Measurements from ENCODE around the gene ZWILCH. TPM values are rescaled to one million over a fixed set of nuclear protein-coding genes. Genes with fewer than 3 reads are reported as not detected.

ZWILCH gene
- total RNA-seq, 4 donors from 2014 or later = 2.9 to 6.0 (median 4.5) TPM

GRCh38 chr15:66564136-66565041, 59.3 kb downstream of the ZWILCH start:
- no peak for TF ChIP-seq CTCF (IDR thresholded peaks at IDR 0.05; ENCODE audit: low read depth)

- no peak for TF ChIP-seq CTCF (IDR thresholded peaks at IDR 0.05; ENCODE audit: low read depth)
Observed at GRCh38 chr15:66565141-66565641, 60.1 kb downstream of the ZWILCH start.

GRCh38 chr15:66565741-66566144, 60.6 kb downstream of the ZWILCH start, which contains the start of gene LCTL:
TSS of gene LCTL (minus strand) at chr15:66565998. CDS start at chr15:66565365, 633 bp downstream.
- TF ChIP-seq CTCF (IDR thresholded peaks at IDR 0.05; ENCODE audit: low read depth) = no peak

GRCh38 chr15:66566963-66567531, 61.9 kb downstream of the ZWILCH start:
- TF ChIP-seq CTCF (IDR thresholded peaks at IDR 0.05; ENCODE audit: low read depth) = no peak

- TF ChIP-seq CTCF (IDR thresholded peaks at IDR 0.05; ENCODE audit: low read depth) = no peak
Observed at GRCh38 chr15:66567897-66568296, 62.8 kb downstream of the ZWILCH start.

- TF ChIP-seq CTCF (IDR thresholded peaks at IDR 0.05; ENCODE audit: low read depth) = no peak
Observed at GRCh38 chr15:66569461-66570137, 64.5 kb downstream of the ZWILCH start.

- no peak for TF ChIP-seq CTCF (IDR thresholded peaks at IDR 0.05; ENCODE audit: low read depth)
Observed at GRCh38 chr15:66570327-66570726, 65.2 kb downstream of the ZWILCH start.
